ENCODE data around the gene CABCOCO1. TPM values are rescaled to one million over a fixed set of nuclear protein-coding genes. Genes with fewer than 3 reads are reported as not detected.

The CABCOCO1 gene
- total RNA-seq, 2 donors from 2014 or later = 1.0 to 1.1 TPM

DNA sequence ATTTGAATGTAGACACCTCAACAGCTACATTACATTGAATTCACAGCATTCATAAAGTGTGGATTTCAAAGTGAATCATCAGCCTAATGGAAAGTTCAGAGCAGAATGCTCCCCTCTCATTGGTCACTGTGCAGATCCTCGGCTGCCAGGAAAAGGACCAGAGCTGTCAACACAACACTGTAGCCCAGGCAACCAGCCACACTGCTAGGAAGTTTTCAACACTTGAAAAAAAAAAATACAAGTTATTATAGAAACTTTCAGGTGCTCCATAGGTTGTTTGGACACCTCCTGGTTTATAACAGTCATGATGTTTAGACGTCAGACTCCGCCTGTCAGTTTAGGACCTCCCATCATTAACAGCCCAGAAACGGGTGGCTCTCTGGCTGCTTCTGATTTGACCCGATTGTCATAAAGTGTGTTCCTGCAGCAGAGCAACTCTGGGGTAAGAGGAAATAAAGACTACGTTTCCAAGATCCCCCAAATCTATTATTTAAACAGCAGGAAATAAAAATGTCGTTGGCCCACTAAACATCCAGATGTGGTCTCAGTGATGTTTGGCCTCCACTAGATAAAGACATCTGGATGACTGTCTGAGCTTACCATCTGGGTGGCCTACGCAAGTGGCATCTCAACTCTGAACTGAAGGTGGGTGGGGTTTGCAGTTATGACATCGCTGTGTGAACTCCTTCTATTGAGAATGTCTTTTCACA is 117.4 kb downstream of the CABCOCO1 start:
- no peak overlapping the region for H3K4me3 Mint-ChIP-seq
- Histone ChIP-seq H3K4me3 (ENCODE audit: low read length) (no peak overlapping the region), H3K4me1 (ENCODE audit: control insufficient read depth, insufficient read depth, low read length) (no peaks in the 10 kb centered on the region), H3K27me3 (ENCODE audit: control insufficient read depth, insufficient read depth, low read length, poor library complexity, severe bottlenecking) (no peaks in the 10 kb centered on the region), H3K36me3 (ENCODE audit: control insufficient read depth, insufficient read depth, low read length) (no peaks in the 10 kb centered on the region), H3K9me3 (ENCODE audit: control insufficient read depth, low read length) (no peaks in the 10 kb centered on the region), H3K27ac (ENCODE audit: low read depth, low read length) (no peak overlapping the region), H3K9ac (ENCODE audit: extremely low read depth, low read length, poor library complexity, severe bottlenecking) (no peak overlapping the region)
- H3K4me1 Mint-ChIP-seq = peaks cover 9% of the 10 kb centered on the region
- H3K27ac Mint-ChIP-seq = no peak overlapping the region
- no peaks in the 10 kb centered on the region for H3K27me3 Mint-ChIP-seq (ENCODE audit: insufficient read depth)
- H3K9me3 Mint-ChIP-seq = no peaks in the 10 kb centered on the region
- WGBS, 2 experiments (ENCODE audit: insufficient coverage in 1 of 2, insufficient read length in 1 of 2) = 91 to 92% methylated on average over 6 to 9 of the region's 9 CpGs
- DNase-seq = no peak
- no peaks in the 10 kb centered on the region for H3K36me3 Mint-ChIP-seq (ENCODE audit: low read depth)
- TF ChIP-seq, protein P1, sequence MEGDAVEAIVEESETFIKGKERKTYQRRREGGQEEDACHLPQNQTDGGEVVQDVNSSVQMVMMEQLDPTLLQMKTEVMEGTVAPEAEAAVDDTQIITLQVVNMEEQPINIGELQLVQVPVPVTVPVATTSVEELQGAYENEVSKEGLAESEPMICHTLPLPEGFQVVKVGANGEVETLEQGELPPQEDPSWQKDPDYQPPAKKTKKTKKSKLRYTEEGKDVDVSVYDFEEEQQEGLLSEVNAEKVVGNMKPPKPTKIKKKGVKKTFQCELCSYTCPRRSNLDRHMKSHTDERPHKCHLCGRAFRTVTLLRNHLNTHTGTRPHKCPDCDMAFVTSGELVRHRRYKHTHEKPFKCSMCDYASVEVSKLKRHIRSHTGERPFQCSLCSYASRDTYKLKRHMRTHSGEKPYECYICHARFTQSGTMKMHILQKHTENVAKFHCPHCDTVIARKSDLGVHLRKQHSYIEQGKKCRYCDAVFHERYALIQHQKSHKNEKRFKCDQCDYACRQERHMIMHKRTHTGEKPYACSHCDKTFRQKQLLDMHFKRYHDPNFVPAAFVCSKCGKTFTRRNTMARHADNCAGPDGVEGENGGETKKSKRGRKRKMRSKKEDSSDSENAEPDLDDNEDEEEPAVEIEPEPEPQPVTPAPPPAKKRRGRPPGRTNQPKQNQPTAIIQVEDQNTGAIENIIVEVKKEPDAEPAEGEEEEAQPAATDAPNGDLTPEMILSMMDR (conservative IDR thresholded peaks at IDR 0.05) = no peak

DNA sequence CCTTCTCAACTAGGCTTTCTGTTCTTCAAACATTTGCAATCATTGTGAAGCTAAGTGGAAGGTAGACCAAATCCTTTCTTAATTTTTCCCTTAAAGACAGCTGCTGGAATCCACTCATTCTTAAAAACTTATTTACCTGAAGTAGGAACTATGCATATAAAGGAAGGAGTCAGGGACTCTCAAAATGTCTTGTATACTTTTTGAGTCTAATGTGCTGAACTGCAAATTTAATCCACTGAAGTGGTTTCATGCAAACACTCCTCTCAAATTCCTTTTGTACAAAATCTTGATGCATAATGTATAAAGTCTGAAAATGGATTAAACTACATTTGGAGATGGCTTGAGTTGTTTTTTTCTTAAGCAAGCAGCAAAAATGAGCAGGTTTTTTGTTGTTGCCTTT is 118.0 kb downstream of the CABCOCO1 start:
- H3K27ac Mint-ChIP-seq = no peak overlapping the region
- H3K9me3 Mint-ChIP-seq = no peaks in the 10 kb centered on the region
- no peaks in the 10 kb centered on the region for H3K9me3 ChIP-seq (ENCODE audit: control insufficient read depth, low read length)
- H3K4me1 Mint-ChIP-seq = peaks cover 9% of the 10 kb centered on the region
- H3K27me3 Mint-ChIP-seq (ENCODE audit: insufficient read depth) = no peaks in the 10 kb centered on the region
- H3K4me3 ChIP-seq (ENCODE audit: low read length) = no peak overlapping the region
- H3K9ac ChIP-seq (ENCODE audit: extremely low read depth, low read length, poor library complexity, severe bottlenecking) = no peak overlapping the region
- H3K4me3 Mint-ChIP-seq = no peak overlapping the region
- H3K36me3 Mint-ChIP-seq (ENCODE audit: low read depth) = no peaks in the 10 kb centered on the region
- H3K36me3 ChIP-seq (ENCODE audit: control insufficient read depth, insufficient read depth, low read length) = no peaks in the 10 kb centered on the region
- TF ChIP-seq, protein P1 (conservative IDR thresholded peaks at IDR 0.05) = no peak
- DNase-seq = no peak
- H3K27ac ChIP-seq (ENCODE audit: low read depth, low read length) = no peak overlapping the region
- H3K4me1 ChIP-seq (ENCODE audit: control insufficient read depth, insufficient read depth, low read length) = no peaks in the 10 kb centered on the region
- no peaks in the 10 kb centered on the region for H3K27me3 ChIP-seq (ENCODE audit: control insufficient read depth, insufficient read depth, low read length, poor library complexity, severe bottlenecking)

DNA sequence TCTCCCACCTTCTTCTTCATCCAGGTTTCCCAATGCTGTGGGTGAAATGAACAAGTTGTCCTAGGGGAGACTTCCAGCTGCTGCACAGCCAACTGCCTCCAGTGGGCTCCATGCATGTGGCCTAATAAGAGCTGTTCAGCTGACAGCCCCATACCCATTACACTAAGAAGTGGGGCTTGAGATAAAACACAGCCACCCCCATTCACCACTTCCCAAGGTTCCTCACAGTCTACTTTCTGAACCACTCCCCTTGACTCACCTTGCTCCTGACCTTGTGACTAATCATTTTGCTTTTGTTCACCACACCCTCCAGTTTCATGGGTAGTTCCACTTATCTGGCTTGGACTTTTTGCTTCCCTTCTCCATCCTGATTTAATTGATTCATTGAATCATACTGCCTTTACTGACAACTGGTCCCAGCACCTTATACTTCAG is 119.3 kb downstream of the CABCOCO1 start:
- Mint-ChIP-seq H3K4me1 (peaks cover 9% of the 10 kb centered on the region), H3K4me3 (no peak overlapping the region), H3K9me3 (no peaks in the 10 kb centered on the region), H3K27me3 (ENCODE audit: insufficient read depth) (no peaks in the 10 kb centered on the region), H3K27ac (no peak overlapping the region), H3K36me3 (ENCODE audit: low read depth) (no peaks in the 10 kb centered on the region)
- TF ChIP-seq, protein P1 (conservative IDR thresholded peaks at IDR 0.05) = no peak
- H3K9me3 ChIP-seq (ENCODE audit: control insufficient read depth, low read length) = no peaks in the 10 kb centered on the region
- DNase-seq = no peak
- no peaks in the 10 kb centered on the region for H3K36me3 ChIP-seq (ENCODE audit: control insufficient read depth, insufficient read depth, low read length)
- H3K4me3 ChIP-seq (ENCODE audit: low read length) = no peak overlapping the region
- no peaks in the 10 kb centered on the region for H3K27me3 ChIP-seq (ENCODE audit: control insufficient read depth, insufficient read depth, low read length, poor library complexity, severe bottlenecking)
- H3K4me1 ChIP-seq (ENCODE audit: control insufficient read depth, insufficient read depth, low read length) = no peaks in the 10 kb centered on the region
- no peak overlapping the region for H3K9ac ChIP-seq (ENCODE audit: extremely low read depth, low read length, poor library complexity, severe bottlenecking)
- H3K27ac ChIP-seq (ENCODE audit: low read depth, low read length) = no peak overlapping the region

Data from endodermal cell (in vitro differentiated cells).